AG04450 (cell line): ENCODE measurements around the gene GRM2. TPM values are rescaled to one million over a fixed set of nuclear protein-coding genes. Genes with fewer than 3 reads are reported as not detected.

ENCODE experiments used
- CTCF ChIA-PET: fragments of 300-600, 350-600 bp; formaldehyde crosslinking; extraction: SDS; loops from one replicate; lab custom pipeline; 2022; ENCODE audit warnings: antibody characterized with exemption, inconsistent platforms; lab: Charles Lee
- POLR2A ChIA-PET: fragments of 350-600 bp; formaldehyde crosslinking; extraction: SDS; loops from one replicate; lab custom pipeline; 2021; ENCODE audit warnings: antibody characterized with exemption, inconsistent platforms; lab: Yijun Ruan, JAX
- DNase-seq: peaks from one replicate; pipeline ENCODE4 v3.0.0-alpha.2; 2011; ENCODE audit warnings: low read depth, low spot score
- H3K27ac ChIP-seq: one replicate; pipeline ENCODE4 v1.5.1; 2012; ENCODE audit warnings: low read depth, low read length, control low read depth
- H3K27me3 ChIP-seq: one replicate; pipeline ENCODE4 v1.6.0; 2012; ENCODE audit warnings: low read length; ENCODE audit not compliant: control insufficient read depth, insufficient read depth
- H3K4me3 ChIP-seq: 2 replicates; pipeline ENCODE4 v1.5.1; 2011; ENCODE audit warnings: mild to moderate bottlenecking, low read depth, low read length, control low read depth
- H3K9me3 ChIP-seq: 2 replicates; pipeline ENCODE4 v1.5.1; 2012; ENCODE audit warnings: low read length; ENCODE audit not compliant: control insufficient read depth, insufficient read depth
- polyA plus RNA-seq: library from polyadenylated mRNA; depleted of rRNA; stranded (reverse); fragments of >200 nt; gene quantifications from 2 replicates; pipeline ENCODE4 v1.2.3, GENCODE V29; 2011
- TF ChIP-seq, protein P1 (sequence below): IDR thresholded peaks from 2 replicates; pipeline ENCODE4 v1.5.1; 2011; ENCODE audit warnings: low read depth, low read length, control low read depth, inconsistent platforms

Gene GRM2
- polyA plus RNA-seq, 1 experiment = not detected

DNA sequence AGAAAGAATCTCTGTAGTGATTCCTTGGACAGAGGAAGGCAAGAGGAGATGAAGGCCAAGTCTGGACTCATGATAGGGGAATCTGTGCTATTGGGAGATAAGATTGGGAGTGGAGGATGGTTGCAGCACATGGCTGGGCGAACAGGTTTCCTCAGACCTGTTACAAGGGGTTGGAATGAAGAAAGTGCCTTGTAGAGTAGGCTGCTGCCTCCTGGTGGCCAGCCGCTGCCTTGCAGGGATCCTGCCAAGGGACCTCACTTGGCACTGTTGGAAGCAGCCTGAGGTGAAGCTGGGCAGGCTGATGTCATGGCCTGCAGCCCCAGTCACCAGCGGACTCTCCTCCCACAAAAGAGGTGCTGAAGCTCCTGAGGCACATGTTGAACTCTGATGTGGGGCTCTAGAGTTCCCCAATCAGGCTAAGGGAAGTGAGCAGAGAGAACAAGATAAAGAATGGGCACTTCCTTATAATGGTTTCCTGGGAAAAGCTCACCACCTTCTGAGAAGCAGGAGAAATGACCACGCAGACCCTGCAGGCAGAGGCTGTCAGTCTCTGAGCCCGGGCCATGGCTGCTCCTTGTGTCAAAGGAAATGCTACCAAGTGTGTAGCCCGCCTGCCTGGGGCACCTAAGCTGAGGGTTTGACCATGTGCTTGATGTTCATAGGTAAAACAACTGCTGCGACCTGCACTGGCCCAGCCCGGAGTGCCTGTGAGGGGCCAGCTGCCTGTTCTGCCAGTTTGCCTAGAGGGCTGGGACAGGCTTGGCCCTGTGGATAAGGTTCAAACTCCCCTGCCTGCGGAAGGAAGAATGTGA is 37.4 kb upstream of the GRM2 start:
- no peak overlapping the region for H3K27ac ChIP-seq

DNA sequence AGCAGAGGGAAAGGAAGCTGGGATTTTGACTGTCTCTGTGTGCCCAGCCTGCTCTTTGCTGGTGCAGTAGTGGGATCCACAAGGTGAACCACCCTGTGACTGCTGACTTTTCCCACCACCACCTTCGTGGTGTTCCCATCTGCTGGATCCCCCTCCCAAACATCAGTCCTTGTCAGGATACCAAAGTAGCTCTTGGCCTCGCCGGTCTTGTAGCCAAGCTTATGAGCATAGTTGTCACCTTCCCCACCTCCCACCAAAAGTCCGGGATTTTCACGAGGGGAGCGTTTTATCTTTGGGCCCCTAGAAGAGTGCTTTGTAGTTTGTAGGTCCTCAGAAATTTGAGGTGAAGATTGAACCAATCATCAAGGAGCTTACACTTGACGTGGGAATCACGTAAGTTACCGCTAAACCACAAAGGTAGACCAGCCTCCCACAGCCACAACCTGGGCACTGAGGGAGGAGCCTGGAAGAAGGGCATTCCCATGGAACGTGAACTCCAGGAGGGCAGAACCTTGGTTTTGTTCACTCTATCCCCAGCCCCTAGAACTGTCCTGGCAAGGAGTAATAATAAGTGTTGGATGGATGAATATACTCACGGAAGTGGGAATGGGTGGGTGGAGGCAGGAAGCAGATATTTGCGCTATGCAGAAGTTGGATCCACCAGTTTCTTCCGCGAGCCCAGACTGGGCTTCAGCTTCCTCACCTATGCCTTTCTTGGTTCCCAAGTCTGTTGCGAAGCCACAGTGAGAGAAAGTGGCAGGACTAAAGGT is 36.6 kb upstream of the GRM2 start:
- ChIA-PET POLR2A (interaction anchor here (0.6 to 3.9 kb wide), 2 partner anchors 170 to 188 kb away, joined by 10 to 20 read pairs; partner anchors contain the start of gene DCAF1), CTCF (interaction anchor here (0.6 to 6.5 kb wide), 29 partner anchors 8 to 1061 kb away, joined by 3 to 224 read pairs (median 4); partner anchors contain the start of genes DCAF1 and RAD54L2)
- DNase-seq = no peak
- Histone ChIP-seq H3K4me3 (peak overlapping the region; percentile 81), H3K9me3 (no peaks in the 10 kb centered on the region), H3K27ac (no peak overlapping the region), H3K27me3 (no peaks in the 10 kb centered on the region)
- TF ChIP-seq, protein P1, sequence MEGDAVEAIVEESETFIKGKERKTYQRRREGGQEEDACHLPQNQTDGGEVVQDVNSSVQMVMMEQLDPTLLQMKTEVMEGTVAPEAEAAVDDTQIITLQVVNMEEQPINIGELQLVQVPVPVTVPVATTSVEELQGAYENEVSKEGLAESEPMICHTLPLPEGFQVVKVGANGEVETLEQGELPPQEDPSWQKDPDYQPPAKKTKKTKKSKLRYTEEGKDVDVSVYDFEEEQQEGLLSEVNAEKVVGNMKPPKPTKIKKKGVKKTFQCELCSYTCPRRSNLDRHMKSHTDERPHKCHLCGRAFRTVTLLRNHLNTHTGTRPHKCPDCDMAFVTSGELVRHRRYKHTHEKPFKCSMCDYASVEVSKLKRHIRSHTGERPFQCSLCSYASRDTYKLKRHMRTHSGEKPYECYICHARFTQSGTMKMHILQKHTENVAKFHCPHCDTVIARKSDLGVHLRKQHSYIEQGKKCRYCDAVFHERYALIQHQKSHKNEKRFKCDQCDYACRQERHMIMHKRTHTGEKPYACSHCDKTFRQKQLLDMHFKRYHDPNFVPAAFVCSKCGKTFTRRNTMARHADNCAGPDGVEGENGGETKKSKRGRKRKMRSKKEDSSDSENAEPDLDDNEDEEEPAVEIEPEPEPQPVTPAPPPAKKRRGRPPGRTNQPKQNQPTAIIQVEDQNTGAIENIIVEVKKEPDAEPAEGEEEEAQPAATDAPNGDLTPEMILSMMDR = no peak

More for the DNA sequence above, 37.4 kb upstream of the GRM2 start:
- DNase-seq = peak; percentile 55
- Histone ChIP-seq H3K27me3 (no peaks in the 10 kb centered on the region), H3K4me3 (no peak overlapping the region), H3K9me3 (no peaks in the 10 kb centered on the region)
- ChIA-PET POLR2A (interaction anchor here (0.6 to 3.9 kb wide), 2 partner anchors 170 to 187 kb away, joined by 10 to 20 read pairs; partner anchors contain the start of gene DCAF1), CTCF (interaction anchor here (0.5 to 6.5 kb wide), 38 partner anchors 8 to 1440 kb away, joined by 3 to 224 read pairs (median 4); partner anchors contain the start of genes DCAF1 and RAD54L2)
- TF ChIP-seq, protein P1 = peak; percentile 97

DNA sequence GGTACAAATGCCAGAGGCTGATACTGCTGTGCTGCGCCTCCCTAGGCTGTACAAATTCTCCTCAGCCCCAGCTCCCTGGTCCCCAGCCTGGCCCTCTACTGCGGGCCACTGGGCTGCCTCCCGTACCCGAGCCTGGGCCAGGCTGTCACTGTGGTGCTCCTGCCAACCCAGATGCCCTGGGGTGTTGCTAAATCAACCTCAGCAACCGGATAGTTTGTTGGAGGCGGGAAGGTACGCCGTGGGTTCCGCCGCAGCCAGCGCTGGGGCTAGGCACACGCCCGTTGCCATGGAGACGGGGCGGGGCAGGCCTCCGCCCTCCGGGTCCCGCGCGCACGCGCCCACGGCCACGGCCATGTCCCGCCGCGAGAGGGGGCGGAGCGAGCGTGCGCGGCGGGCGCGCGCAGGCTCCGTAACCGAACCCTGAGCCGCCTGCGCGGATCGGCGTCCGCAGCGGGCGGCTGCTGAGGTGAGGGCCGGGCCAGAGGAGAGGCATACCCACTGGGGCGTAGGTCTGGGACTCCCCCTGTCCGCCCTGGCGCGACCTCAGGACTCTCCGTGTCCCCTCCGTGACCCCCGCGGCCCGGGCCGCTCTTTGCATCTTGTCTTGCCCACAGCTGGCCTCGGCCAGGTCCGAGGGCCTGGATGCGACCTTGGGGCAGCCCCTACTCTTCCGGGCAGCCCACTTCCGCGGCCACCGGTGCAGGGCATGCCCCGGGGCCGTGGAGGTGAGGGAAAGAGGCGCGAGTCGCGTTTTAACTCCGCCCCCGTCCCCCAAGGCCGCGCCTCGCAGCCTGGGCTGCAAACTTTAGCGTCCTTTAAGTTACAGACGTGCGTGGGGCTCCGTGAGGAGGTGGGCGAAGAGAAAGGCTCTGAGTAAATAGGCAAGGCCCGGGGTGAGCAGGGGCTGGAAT is 35.8 kb upstream of the GRM2 start, which contains the start of gene TEX264:
TEX264 (plus strand) TSS at position 430 of the 911 bp plus-strand sequence. CDS start 3,053 bp downstream, outside the sequence.
- CTCF ChIA-PET = interaction anchor here (0.9 to 6.5 kb wide), 9 partner anchors 10 to 282 kb away, joined by 3 to 224 read pairs (median 13); partner anchors contain the start of genes DCAF1 and RAD54L2
- TF ChIP-seq, protein P1 = no peak
- no peaks in the 10 kb centered on the region for H3K9me3 ChIP-seq
- no peak for DNase-seq
- H3K27me3 ChIP-seq = no peaks in the 10 kb centered on the region
- no peak within 1 kb of the TSS for H3K27ac ChIP-seq
- peak within 1 kb of the TSS; percentile 81 for H3K4me3 ChIP-seq
- POLR2A ChIA-PET = interaction anchor here (0.6 to 3.9 kb wide), 2 partner anchors 74 to 171 kb away, joined by 7 to 20 read pairs; partner anchors contain the start of gene DCAF1

DNA sequence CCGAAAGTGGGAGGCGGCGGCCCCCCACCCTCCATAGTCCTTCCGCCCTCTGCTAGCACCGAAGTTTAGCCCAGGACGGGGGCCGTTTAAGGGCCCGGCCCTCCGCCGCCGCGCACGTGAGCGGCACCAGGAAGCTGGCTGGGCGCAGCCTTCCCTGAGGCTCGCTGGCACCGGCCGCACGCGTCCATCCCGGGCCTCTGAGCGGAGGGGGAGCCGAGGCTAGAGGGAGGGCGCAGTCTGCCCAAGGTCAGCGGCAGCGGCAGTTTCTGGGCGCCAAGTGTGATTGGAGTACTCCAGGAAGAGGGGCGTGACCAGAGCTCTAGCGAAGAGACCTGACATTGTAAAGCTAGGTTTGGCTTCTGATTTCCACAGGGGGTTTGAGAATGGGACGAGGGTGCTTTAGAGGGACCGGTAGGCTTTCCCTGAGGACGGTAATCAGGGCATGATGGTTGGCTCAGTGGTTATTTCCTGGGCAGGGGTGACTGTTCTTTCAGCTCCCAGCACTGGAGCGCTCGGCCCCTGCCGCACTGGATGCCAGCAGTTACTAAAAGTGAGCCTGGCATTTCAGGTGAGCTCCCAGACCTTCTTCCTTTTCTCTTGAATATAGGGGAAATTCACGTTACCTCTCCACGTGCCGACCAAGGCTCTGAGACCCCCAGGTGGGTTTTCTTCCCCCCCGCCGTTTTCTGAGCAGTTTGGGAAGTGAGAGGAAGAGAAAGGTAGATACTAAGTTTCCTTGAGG is 35.0 kb upstream of the GRM2 start:
- no peaks in the 10 kb centered on the region for H3K9me3 ChIP-seq
- TF ChIP-seq, protein P1 = no peak
- POLR2A ChIA-PET = interaction anchor here (0.6 to 3.9 kb wide), 2 partner anchors 75 to 172 kb away, joined by 7 to 20 read pairs; partner anchors contain the start of gene DCAF1
- peak overlapping the region; percentile 81 for H3K4me3 ChIP-seq
- DNase-seq = no peak
- CTCF ChIA-PET = interaction anchor here (1.3 to 4.7 kb wide), 4 partner anchors 10 to 282 kb away, joined by 4 to 47 read pairs (median 24); partner anchors contain the start of gene DCAF1
- no peak overlapping the region for H3K27ac ChIP-seq
- H3K27me3 ChIP-seq = no peaks in the 10 kb centered on the region
